Measurements from ENCODE around the gene LCMT2.
"Not testable (repeated sequence)": the region's sequence is repeated elsewhere in the genome, so short reads cannot be mapped to it uniquely, and the experiment has no call there.

LCMT2 gene

GRCh38 chr15:43293432-43293831 lies 36.9 kb downstream of the LCMT2 start:
- CTCF ChIA-PET, result interaction anchor here (0.8 kb wide), 1 partner anchor 68 kb away, joined by 4 read pairs; no protein-coding TSS in a partner anchor
- H3K27ac Mint-ChIP-seq, result no peak overlapping the region
- H3K4me1 Mint-ChIP-seq, result no peaks in the 10 kb centered on the region
- DNase-seq, result no peak
- no peaks in the 10 kb centered on the region for H3K9me3 Mint-ChIP-seq
- H3K36me3 Mint-ChIP-seq, result no peaks in the 10 kb centered on the region
- H3K4me3 Mint-ChIP-seq, result no peak overlapping the region
- peaks cover 59% of the 10 kb centered on the region for H3K27me3 Mint-ChIP-seq

DNA sequence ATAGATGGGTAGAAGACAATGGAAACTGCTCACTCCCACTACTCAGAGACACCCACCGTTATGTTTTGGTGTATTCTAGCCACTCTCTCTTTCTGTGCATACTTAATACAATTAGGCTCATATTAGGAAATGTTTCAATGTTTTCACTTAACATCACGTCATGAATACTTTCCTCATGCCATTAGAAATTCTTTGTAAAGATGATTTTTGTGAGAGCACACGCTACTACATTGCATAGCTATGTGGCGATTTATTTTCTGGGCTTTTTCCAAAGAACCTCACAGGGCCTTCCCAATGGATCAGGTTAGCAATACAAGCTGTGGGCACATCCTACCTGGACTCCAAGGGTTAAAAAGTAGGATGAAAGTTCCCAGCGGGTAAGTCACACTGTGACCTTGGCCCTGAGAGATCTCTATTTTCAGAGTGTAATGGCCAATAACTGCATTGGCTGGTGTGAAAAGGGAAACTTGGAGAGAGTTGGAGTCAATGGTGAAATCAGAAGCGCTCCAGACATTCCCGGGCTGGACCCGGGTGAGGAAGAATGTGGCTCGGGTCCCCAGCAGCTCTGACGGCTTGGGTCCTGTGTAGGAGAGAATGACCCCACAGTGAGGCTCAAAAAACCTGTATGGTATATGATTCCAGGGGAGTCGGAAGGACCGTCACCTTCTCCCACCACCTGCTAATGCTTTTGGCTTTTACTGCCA lies 37.8 kb downstream of the LCMT2 start:
- peaks cover 60% of the 10 kb centered on the region for H3K27me3 Mint-ChIP-seq
- H3K36me3 Mint-ChIP-seq, result no peaks in the 10 kb centered on the region
- no peaks in the 10 kb centered on the region for H3K4me1 Mint-ChIP-seq
- no peak overlapping the region for H3K4me3 Mint-ChIP-seq
- H3K9me3 Mint-ChIP-seq, result no peaks in the 10 kb centered on the region
- DNase-seq, result no peak
- CTCF ChIA-PET, result no interaction called here
- H3K27ac Mint-ChIP-seq, result no peak overlapping the region

- H3K36me3 Mint-ChIP-seq, CTCF ChIA-PET: not testable (repeated sequence)
Measured at GRCh38 chr15:43289656-43290055, 40.7 kb downstream of the LCMT2 start.

GRCh38 chr15:43287254-43287653 lies 43.1 kb downstream of the LCMT2 start:
- no peak overlapping the region for H3K4me3 Mint-ChIP-seq
- H3K4me1 Mint-ChIP-seq, result peaks cover 4% of the 10 kb centered on the region
- CTCF ChIA-PET, result interaction anchor here (1.3 to 7.0 kb wide), 5 partner anchors 18 to 83 kb away, joined by 3 to 199 read pairs (median 22); no protein-coding TSS in a partner anchor
- no peaks in the 10 kb centered on the region for H3K9me3 Mint-ChIP-seq
- no peaks in the 10 kb centered on the region for H3K36me3 Mint-ChIP-seq
- no peak for DNase-seq
- H3K27ac Mint-ChIP-seq, result no peak overlapping the region
- H3K27me3 Mint-ChIP-seq, result peaks cover 12% of the 10 kb centered on the region

More at GRCh38 chr15:43289656-43290055, 40.7 kb downstream of the LCMT2 start:
- H3K27ac Mint-ChIP-seq, H3K4me1 Mint-ChIP-seq, H3K9me3 Mint-ChIP-seq, DNase-seq, H3K4me3 Mint-ChIP-seq: not testable (repeated sequence)
- peaks cover 32% of the 10 kb centered on the region for H3K27me3 Mint-ChIP-seq

GRCh38 chr15:43286074-43286473 lies 44.3 kb downstream of the LCMT2 start:
- no peaks in the 10 kb centered on the region for H3K9me3 Mint-ChIP-seq
- CTCF ChIA-PET, result interaction anchor here (0.5 to 7.0 kb wide), 32 partner anchors 9 to 715 kb away, joined by 3 to 199 read pairs (median 4); partner anchors contain the start of genes CCNDBP1 and TGM7
- no peak overlapping the region for H3K4me3 Mint-ChIP-seq
- peaks cover 4% of the 10 kb centered on the region for H3K4me1 Mint-ChIP-seq
- no peak for DNase-seq
- H3K27ac Mint-ChIP-seq, result no peak overlapping the region
- H3K27me3 Mint-ChIP-seq, result peaks cover 12% of the 10 kb centered on the region
- H3K36me3 Mint-ChIP-seq, result no peaks in the 10 kb centered on the region

DNA sequence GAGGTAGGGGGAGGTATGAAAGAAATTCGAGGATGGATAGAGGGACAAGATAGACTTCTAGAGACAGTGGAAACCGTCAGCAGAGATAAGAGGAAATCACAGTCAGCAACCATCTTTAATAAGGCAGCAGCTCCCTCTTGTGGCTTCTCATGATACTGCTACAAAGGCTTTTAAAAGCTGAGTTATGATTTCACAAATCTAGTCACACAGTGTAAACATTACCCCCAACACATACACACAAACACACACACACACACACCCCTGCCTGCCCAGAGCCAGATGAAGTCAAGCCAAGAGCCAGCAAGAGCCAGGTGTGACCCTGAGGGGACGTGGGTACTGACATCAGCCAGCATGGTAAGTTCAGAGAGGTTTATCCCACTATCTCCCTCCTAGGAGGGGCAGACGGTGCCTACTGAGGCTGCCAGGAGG lies 44.8 kb downstream of the LCMT2 start:
- no peaks in the 10 kb centered on the region for H3K9me3 Mint-ChIP-seq
- H3K27ac Mint-ChIP-seq, result no peak overlapping the region
- no peak overlapping the region for H3K4me3 Mint-ChIP-seq
- H3K27me3 Mint-ChIP-seq, result peaks cover 9% of the 10 kb centered on the region
- CTCF ChIA-PET, result interaction anchor here (0.5 to 7.0 kb wide), 36 partner anchors 9 to 716 kb away, joined by 3 to 199 read pairs (median 4); partner anchors contain the start of genes CCNDBP1, TGM5 and TGM7
- DNase-seq, result peak; percentile 72
- peaks cover 4% of the 10 kb centered on the region for H3K4me1 Mint-ChIP-seq
- H3K36me3 Mint-ChIP-seq, result no peaks in the 10 kb centered on the region

DNA sequence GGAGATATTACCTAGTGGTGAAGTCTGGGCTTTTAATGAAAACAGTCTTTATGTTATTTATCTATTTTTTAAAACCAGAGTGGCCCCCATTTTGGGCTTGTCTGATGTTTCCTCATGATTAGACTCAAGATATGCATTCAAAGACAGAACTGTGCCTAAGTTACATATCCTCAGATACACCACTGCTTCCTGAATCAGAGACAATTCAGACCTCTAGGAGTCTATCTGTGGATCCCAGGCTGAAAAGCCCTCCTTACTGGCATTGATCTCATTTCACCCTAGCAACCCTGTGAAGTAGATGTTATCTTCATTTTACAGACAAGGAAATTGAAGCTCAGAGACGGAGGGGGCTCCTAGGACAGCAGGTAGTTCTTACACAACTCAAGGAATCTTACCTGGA lies 46.8 kb downstream of the LCMT2 start:
- Mint-ChIP-seq H3K27me3 (peaks cover 16% of the 10 kb centered on the region), H3K36me3 (no peaks in the 10 kb centered on the region), H3K4me1 (peaks cover 4% of the 10 kb centered on the region), H3K27ac (no peak overlapping the region), H3K4me3 (no peak overlapping the region), H3K9me3 (no peaks in the 10 kb centered on the region)
- CTCF ChIA-PET, result interaction anchor here (4.2 to 7.0 kb wide), 2 partner anchors 14 to 56 kb away, joined by 30 to 199 read pairs; no protein-coding TSS in a partner anchor
- no peak for DNase-seq

GRCh38 chr15:43281926-43282602 lies 48.3 kb downstream of the LCMT2 start:
- H3K4me3 Mint-ChIP-seq, result no peak overlapping the region
- no peak for DNase-seq
- no peaks in the 10 kb centered on the region for H3K36me3 Mint-ChIP-seq
- no peak overlapping the region for H3K27ac Mint-ChIP-seq
- H3K4me1 Mint-ChIP-seq, result peaks cover 4% of the 10 kb centered on the region
- CTCF ChIA-PET, result interaction anchor here (0.7 to 7.0 kb wide), 2 partner anchors 54 to 78 kb away, joined by 3 to 199 read pairs; no protein-coding TSS in a partner anchor
- no peaks in the 10 kb centered on the region for H3K9me3 Mint-ChIP-seq
- H3K27me3 Mint-ChIP-seq, result peaks cover 9% of the 10 kb centered on the region

GRCh38 chr15:43280996-43281395 lies 49.4 kb downstream of the LCMT2 start:
- CTCF ChIA-PET, result interaction anchor here (7.0 kb wide), 1 partner anchor 53 kb away, joined by 199 read pairs; no protein-coding TSS in a partner anchor
- H3K36me3 Mint-ChIP-seq, result no peaks in the 10 kb centered on the region
- peaks cover 9% of the 10 kb centered on the region for H3K27me3 Mint-ChIP-seq
- no peak overlapping the region for H3K27ac Mint-ChIP-seq
- no peak for DNase-seq
- H3K4me3 Mint-ChIP-seq, result no peak overlapping the region
- H3K4me1 Mint-ChIP-seq, result peaks cover 4% of the 10 kb centered on the region
- no peaks in the 10 kb centered on the region for H3K9me3 Mint-ChIP-seq

- Mint-ChIP-seq H3K9me3 (no peaks in the 10 kb centered on the region), H3K36me3 (no peaks in the 10 kb centered on the region), H3K4me3 (no peak overlapping the region), H3K27ac (no peak overlapping the region), H3K4me1 (peaks cover 4% of the 10 kb centered on the region), H3K27me3 (peaks cover 9% of the 10 kb centered on the region)
- no peak for DNase-seq
- CTCF ChIA-PET, result interaction anchor here (1.2 to 6.4 kb wide), 3 partner anchors 54 to 75 kb away, joined by 4 to 27 read pairs (median 4); no protein-coding TSS in a partner anchor
Measured at GRCh38 chr15:43279496-43279895, 50.9 kb downstream of the LCMT2 start.

DNA sequence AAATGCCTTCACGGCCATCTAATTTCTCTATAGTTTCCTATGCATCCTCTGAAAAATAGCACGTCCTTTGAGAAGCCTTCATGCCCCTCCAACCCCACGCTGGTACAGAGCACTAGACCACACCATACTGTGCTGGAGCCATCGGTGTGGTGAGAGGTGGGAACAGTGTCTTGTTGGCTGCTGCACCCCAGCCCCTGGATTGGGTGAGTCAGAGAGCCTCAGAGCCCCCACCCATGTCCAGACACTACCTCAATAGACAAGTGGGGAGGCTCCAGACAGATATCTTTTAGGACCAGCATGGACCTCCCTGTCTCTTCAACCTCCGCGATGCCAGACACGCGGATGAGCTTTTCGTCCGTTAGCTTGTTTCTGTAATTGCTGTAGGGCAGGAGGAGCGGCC lies 51.5 kb downstream of the LCMT2 start:
- no peaks in the 10 kb centered on the region for H3K4me1 Mint-ChIP-seq
- CTCF ChIA-PET, result interaction anchor here (1.2 to 6.4 kb wide), 3 partner anchors 53 to 75 kb away, joined by 4 to 27 read pairs (median 4); no protein-coding TSS in a partner anchor
- no peak overlapping the region for H3K4me3 Mint-ChIP-seq
- H3K27me3 Mint-ChIP-seq, result peaks cover 14% of the 10 kb centered on the region
- H3K9me3 Mint-ChIP-seq, result no peaks in the 10 kb centered on the region
- H3K36me3 Mint-ChIP-seq, result no peaks in the 10 kb centered on the region
- DNase-seq, result no peak
- H3K27ac Mint-ChIP-seq, result no peak overlapping the region

- no peak overlapping the region for H3K27ac Mint-ChIP-seq
- H3K36me3 Mint-ChIP-seq, result no peaks in the 10 kb centered on the region
- CTCF ChIA-PET, result interaction anchor here (1.1 to 6.4 kb wide), 2 partner anchors 9 to 52 kb away, joined by 4 to 27 read pairs; no protein-coding TSS in a partner anchor
- H3K4me3 Mint-ChIP-seq, result no peak overlapping the region
- H3K9me3 Mint-ChIP-seq, result no peaks in the 10 kb centered on the region
- H3K4me1 Mint-ChIP-seq, result no peaks in the 10 kb centered on the region
- H3K27me3 Mint-ChIP-seq, result peaks cover 14% of the 10 kb centered on the region
- no peak for DNase-seq
Measured at GRCh38 chr15:43277901-43278300, 52.5 kb downstream of the LCMT2 start.

- H3K27ac Mint-ChIP-seq, result no peak overlapping the region
- H3K27me3 Mint-ChIP-seq, result peaks cover 14% of the 10 kb centered on the region
- no peaks in the 10 kb centered on the region for H3K9me3 Mint-ChIP-seq
- CTCF ChIA-PET, result interaction anchor here (1.0 to 6.4 kb wide), 5 partner anchors 8 to 74 kb away, joined by 3 to 27 read pairs (median 4); partner anchors contain the start of gene TGM5
- DNase-seq, result no peak
- H3K36me3 Mint-ChIP-seq, result no peaks in the 10 kb centered on the region
- H3K4me1 Mint-ChIP-seq, result no peaks in the 10 kb centered on the region
- no peak overlapping the region for H3K4me3 Mint-ChIP-seq
Measured at GRCh38 chr15:43277231-43277823, 53.0 kb downstream of the LCMT2 start.
